Body of pancreas (tissue), 4 donors: Measurements from ENCODE around the gene ZNF286A.

Experiments
- POLR2A ChIP-seq, 3 donors: fragments of 450-650 bp; IDR thresholded peaks; one replicate each; pipeline ENCODE4 v1.6.1; 2016; ENCODE audit warnings: antibody characterized with exemption in 3 of 3, mild to moderate bottlenecking in 2 of 3
- TF ChIP-seq, protein P1 (sequence below), 7 experiments: fragments of 450-650 bp in 4 of 7; fragments of 200-600 bp in 3 of 7; sonication (generic) in 3 of 7; IDR thresholded peaks; one replicate each; pipeline ENCODE4 v1.5.1; 2016 to 2019; ENCODE audit warnings: antibody characterized with exemption in 7 of 7

DNA sequence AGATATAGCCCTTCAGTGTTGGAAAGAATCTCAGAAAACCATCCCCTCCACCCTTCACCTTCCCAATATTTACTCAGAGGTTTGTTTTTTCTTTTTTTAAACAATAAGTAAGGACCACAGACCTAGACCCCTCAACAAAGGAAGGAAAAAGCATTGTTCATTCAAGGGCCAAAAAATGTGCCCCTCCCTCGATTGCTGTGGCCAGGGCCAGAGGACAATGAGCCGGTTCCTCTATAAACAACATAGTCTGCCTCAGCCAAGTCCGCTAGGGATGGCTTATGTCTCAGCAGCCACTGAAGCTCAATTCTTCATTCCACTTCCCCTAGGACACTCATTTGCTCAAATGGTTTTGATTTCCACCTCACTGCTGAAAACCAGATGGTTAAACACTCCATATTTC, 39.5 kb upstream of the ZNF286A start:
- TF ChIP-seq, protein P1, sequence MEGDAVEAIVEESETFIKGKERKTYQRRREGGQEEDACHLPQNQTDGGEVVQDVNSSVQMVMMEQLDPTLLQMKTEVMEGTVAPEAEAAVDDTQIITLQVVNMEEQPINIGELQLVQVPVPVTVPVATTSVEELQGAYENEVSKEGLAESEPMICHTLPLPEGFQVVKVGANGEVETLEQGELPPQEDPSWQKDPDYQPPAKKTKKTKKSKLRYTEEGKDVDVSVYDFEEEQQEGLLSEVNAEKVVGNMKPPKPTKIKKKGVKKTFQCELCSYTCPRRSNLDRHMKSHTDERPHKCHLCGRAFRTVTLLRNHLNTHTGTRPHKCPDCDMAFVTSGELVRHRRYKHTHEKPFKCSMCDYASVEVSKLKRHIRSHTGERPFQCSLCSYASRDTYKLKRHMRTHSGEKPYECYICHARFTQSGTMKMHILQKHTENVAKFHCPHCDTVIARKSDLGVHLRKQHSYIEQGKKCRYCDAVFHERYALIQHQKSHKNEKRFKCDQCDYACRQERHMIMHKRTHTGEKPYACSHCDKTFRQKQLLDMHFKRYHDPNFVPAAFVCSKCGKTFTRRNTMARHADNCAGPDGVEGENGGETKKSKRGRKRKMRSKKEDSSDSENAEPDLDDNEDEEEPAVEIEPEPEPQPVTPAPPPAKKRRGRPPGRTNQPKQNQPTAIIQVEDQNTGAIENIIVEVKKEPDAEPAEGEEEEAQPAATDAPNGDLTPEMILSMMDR (IDR thresholded peaks at IDR 0.05): no peak
- TF ChIP-seq POLR2A (IDR thresholded peaks at IDR 0.05): no peak
